Glutamatergic neuron (in vitro differentiated cells): Measurements from ENCODE around the gene CDR2L. TPM values are rescaled to one million over a fixed set of nuclear protein-coding genes. Genes with fewer than 3 reads are reported as not detected.

Experiments
- DNase-seq: peaks from one replicate; pipeline ENCODE4 v3.0.0; 2022
- H3K27ac Mint-ChIP-seq: one replicate; pipeline ENCODE4 v1.8.0; 2020; ENCODE audit warnings: mild to moderate bottlenecking, mixed read lengths, inconsistent platforms; ENCODE audit not compliant: unreplicated experiment
- H3K27me3 Mint-ChIP-seq: one replicate; pipeline ENCODE4 v1.8.0; 2020; ENCODE audit warnings: mild to moderate bottlenecking, moderate library complexity, mixed read lengths, inconsistent platforms; ENCODE audit not compliant: unreplicated experiment
- H3K36me3 Mint-ChIP-seq: one replicate; pipeline ENCODE4 v1.8.0; 2020; ENCODE audit warnings: mild to moderate bottlenecking, mixed read lengths, inconsistent platforms; ENCODE audit not compliant: unreplicated experiment
- H3K4me1 Mint-ChIP-seq: one replicate; pipeline ENCODE4 v1.8.0; 2020; ENCODE audit warnings: mild to moderate bottlenecking, low read depth, mixed read lengths, inconsistent platforms; ENCODE audit not compliant: unreplicated experiment
- H3K4me3 Mint-ChIP-seq: one replicate; pipeline ENCODE4 v1.8.0; 2020; ENCODE audit warnings: mild to moderate bottlenecking, mixed read lengths, inconsistent platforms; ENCODE audit not compliant: unreplicated experiment
- H3K9me3 Mint-ChIP-seq: one replicate; pipeline ENCODE4 v1.8.0; 2020; ENCODE audit warnings: mild to moderate bottlenecking, moderate library complexity, mixed read lengths, inconsistent platforms; ENCODE audit not compliant: unreplicated experiment
- total RNA-seq: library from RNA; stranded (reverse); fragmentation: NEBNext Ultra II Directional; extraction: Animal tissue kit (Norgen Biotek cat#: 25700); gene quantifications from one replicate; pipeline ENCODE4 v1.2.1, GENCODE V29; 2021; ENCODE audit not compliant: unreplicated experiment
- TF ChIP-seq, protein P1 (sequence below): fragments of 200-600 bp; sonication (generic); IDR thresholded peaks from one replicate; pipeline ENCODE4 v1.5.0; 2021; ENCODE audit not compliant: partially characterized antibody, unreplicated experiment

Gene CDR2L
- total RNA-seq, 1 donor from 2014 or later, result 59.4 TPM

DNA sequence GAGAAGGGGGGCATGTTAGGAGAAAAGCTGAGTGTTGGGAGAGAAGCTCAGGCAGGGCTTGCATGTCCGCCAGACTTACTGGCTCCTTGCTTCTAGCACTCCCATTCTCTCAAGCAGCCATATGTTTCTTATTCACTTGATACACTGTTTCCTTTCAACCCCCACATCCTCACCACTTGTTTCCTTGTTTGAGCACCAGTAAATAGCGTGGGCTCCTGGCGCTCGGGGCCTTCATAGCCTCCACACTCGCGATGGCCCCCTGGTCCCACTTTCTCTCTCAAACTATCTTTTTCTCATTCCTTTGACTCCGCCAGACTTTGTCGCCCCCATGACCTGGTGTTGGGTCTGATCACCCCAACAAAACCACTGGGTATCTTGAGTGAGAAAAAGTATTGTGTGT, 42.7 kb downstream of the CDR2L start:
- H3K4me1 Mint-ChIP-seq, result peaks cover 1% of the 10 kb centered on the region
- H3K9me3 Mint-ChIP-seq, result peaks cover 34% of the 10 kb centered on the region
- H3K36me3 Mint-ChIP-seq, result peaks cover 10% of the 10 kb centered on the region
- peaks cover 33% of the 10 kb centered on the region for H3K27me3 Mint-ChIP-seq
- H3K27ac Mint-ChIP-seq, result no peak overlapping the region
- no peak overlapping the region for H3K4me3 Mint-ChIP-seq
- no peak for DNase-seq
- TF ChIP-seq, protein P1, sequence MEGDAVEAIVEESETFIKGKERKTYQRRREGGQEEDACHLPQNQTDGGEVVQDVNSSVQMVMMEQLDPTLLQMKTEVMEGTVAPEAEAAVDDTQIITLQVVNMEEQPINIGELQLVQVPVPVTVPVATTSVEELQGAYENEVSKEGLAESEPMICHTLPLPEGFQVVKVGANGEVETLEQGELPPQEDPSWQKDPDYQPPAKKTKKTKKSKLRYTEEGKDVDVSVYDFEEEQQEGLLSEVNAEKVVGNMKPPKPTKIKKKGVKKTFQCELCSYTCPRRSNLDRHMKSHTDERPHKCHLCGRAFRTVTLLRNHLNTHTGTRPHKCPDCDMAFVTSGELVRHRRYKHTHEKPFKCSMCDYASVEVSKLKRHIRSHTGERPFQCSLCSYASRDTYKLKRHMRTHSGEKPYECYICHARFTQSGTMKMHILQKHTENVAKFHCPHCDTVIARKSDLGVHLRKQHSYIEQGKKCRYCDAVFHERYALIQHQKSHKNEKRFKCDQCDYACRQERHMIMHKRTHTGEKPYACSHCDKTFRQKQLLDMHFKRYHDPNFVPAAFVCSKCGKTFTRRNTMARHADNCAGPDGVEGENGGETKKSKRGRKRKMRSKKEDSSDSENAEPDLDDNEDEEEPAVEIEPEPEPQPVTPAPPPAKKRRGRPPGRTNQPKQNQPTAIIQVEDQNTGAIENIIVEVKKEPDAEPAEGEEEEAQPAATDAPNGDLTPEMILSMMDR, result no peak

DNA sequence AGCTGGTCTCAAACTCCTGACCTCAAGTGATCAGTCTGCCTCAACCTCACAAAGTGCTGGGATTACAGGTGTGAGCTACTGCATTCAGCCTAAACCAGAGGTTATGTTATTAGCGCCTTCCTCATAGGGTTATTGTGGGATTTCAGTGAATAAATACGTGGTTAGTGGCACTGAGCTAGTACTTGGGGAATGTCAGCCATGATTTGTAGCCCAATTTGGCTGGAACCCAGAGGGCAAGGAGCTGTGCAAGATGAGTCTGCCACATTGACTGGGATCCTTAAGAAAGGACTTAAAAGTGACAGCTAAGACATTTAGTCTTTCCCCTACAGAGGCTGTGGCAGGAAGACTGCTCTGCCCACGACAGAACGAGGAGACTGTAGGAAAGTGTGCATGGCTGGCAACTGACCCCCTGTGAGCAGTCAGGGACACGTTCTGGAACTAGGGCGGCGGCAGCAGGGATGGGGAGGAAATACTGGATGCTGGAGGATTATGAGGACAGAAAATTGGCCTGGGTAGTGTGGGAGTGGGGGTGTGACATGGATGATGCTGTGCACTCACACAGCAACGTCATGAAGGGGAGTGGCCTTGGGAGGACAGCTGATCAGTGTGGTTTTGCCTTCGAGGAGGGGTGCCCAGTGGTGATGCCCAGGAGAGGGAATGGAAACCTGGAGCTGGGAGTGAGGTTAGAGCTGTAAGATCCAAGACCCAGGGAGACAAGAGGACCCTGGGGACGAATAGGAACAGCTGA, 44.7 kb downstream of the CDR2L start:
- Mint-ChIP-seq H3K27me3 (peaks cover 37% of the 10 kb centered on the region), H3K4me3 (peak overlapping the region; percentile 77), H3K36me3 (peaks cover 10% of the 10 kb centered on the region), H3K27ac (no peak overlapping the region), H3K9me3 (peaks cover 38% of the 10 kb centered on the region), H3K4me1 (peaks cover 3% of the 10 kb centered on the region)
- TF ChIP-seq, protein P1, result no peak
- DNase-seq, result peak; percentile 38

DNA sequence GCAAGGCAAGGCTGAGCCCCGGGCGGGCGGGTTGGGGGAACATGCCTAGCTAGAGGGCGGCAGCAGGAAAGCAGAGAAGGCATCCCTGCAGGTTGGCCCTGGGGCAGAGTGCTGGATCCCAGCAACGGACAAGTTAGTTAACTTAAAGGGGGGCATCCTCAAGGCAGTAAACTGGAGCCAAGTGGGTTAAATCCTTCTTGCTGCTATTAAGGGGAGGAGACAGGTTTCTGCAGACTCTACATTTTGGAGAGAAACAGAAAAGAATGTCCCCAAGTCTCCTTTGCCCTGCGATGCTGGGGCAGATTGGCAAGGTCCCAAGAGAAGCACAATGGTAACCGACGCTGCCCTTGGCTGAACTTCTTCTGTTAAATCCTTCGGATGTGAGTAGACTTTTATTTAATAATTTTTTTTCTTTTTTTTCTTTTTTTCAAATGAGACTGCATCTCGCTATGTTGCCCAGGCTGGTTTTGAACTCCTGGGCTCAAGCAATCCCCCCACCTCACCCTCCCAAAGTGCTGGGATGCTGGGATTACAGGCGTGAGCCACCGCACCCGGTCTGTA, 45.4 kb downstream of the CDR2L start:
- no peak overlapping the region for H3K27ac Mint-ChIP-seq
- no peak for DNase-seq
- H3K9me3 Mint-ChIP-seq, result peaks cover 38% of the 10 kb centered on the region
- TF ChIP-seq, protein P1, result no peak
- H3K4me1 Mint-ChIP-seq, result peaks cover 3% of the 10 kb centered on the region
- H3K27me3 Mint-ChIP-seq, result peaks cover 37% of the 10 kb centered on the region
- H3K36me3 Mint-ChIP-seq, result peaks cover 10% of the 10 kb centered on the region
- H3K4me3 Mint-ChIP-seq, result peak overlapping the region; percentile 97

DNA sequence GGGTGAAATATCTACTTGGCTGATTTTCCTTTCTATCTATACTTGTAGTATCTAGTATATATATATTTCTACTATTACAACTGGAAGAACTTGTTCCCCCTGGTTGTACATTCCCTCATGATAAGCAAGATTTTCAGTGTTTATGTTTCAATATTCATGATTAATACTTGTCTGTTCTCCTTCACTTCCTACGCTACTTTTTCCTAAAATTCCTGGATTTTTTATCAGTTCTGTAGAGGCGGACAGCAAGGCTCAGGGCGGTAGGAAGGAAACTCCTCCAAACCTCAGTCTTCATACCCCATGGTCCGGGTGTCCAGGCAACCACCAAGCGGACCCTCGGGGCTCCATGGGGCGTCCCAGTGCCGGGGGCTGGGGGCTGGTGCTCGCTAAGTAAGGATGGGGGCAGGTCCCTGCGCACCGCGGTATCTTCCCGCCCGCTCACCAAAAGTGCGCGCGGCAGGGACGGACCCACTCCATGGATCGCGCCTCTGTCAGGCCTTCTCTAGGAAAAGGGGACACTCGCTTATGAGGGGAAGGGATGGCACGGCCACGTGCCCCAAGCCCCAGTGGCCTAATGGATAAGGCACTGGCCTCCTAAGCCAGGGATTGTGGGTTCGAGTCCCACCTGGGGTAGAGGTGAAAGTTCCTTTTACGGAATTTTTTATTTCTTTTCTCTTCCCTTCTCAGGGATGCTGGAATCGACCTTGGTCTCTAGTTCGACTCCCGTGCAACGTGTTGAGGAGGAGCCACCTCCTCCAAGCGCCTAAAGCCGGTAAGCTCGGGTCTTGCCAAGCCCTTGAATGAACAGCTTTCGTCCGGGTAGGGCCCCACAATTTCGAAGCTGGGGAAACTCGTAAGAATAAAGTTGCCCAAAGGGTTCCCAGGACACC, 46.2 kb downstream of the CDR2L start:
- H3K27ac Mint-ChIP-seq, result peak overlapping the region; percentile 95
- TF ChIP-seq, protein P1, result no peak
- peaks cover 37% of the 10 kb centered on the region for H3K27me3 Mint-ChIP-seq
- peaks cover 3% of the 10 kb centered on the region for H3K4me1 Mint-ChIP-seq
- peaks cover 7% of the 10 kb centered on the region for H3K36me3 Mint-ChIP-seq
- peak; percentile 96 for DNase-seq
- H3K9me3 Mint-ChIP-seq, result peaks cover 38% of the 10 kb centered on the region
- H3K4me3 Mint-ChIP-seq, result peak overlapping the region; percentile 97
